HEK293 (cell line): Measurements from ENCODE around the gene GPHN.

Experiments
- CTCF ChIA-PET: fragments of 350-600 bp; formaldehyde crosslinking; extraction: SDS; loops from one replicate; lab custom pipeline; 2021; ENCODE audit warnings: antibody characterized with exemption; lab: Yijun Ruan, JAX
- POLR2A ChIA-PET: fragments of 300-600 bp; formaldehyde crosslinking; extraction: SDS; loops from one replicate; lab custom pipeline; 2020; ENCODE audit warnings: antibody characterized with exemption, inconsistent platforms; lab: Yijun Ruan, JAX
- H3K27ac ChIP-seq: fragments of 200-500 bp; sonication (Bioruptor generic); 2 replicates; pipeline ENCODE4 v1.5.1; 2014; ENCODE audit warnings: low read depth, low read length, control low read depth, inconsistent platforms; ENCODE audit errors: extremely low read depth
- H3K36me3 ChIP-seq, 2 experiments: fragments of 200-500 bp in 1 of 2; sonication (Bioruptor generic) in 1 of 2; 1 replicate in 1 of 2; 2 replicates in 1 of 2; pipeline ENCODE4 v1.5.1; 2014 to 2017; ENCODE audit warnings: inconsistent platforms in 2 of 2, low read length in 2 of 2; ENCODE audit not compliant: control insufficient read depth in 2 of 2, insufficient read depth in 1 of 2
- H3K4me1 ChIP-seq: fragments of 200-500 bp; sonication (Bioruptor generic); 2 replicates; pipeline ENCODE4 v1.5.1; 2014; ENCODE audit warnings: mild to moderate bottlenecking, low read length, inconsistent platforms; ENCODE audit not compliant: control insufficient read depth, insufficient read depth
- H3K4me3 ChIP-seq: 2 replicates; pipeline ENCODE4 v1.5.1; 2011; ENCODE audit warnings: low read depth, mild to moderate bottlenecking, control low read depth, low read length, moderate library complexity
- H3K9me3 ChIP-seq: fragments of 200-500 bp; sonication (Bioruptor generic); 2 replicates; pipeline ENCODE4 v1.5.1; 2014; ENCODE audit warnings: low read depth, low read length, inconsistent platforms; ENCODE audit not compliant: control insufficient read depth, insufficient read depth
- GLIS1 ChIP-seq: fragments of 450-650 bp; formaldehyde crosslinking; IDR thresholded peaks from 2 replicates; pipeline ENCODE4 v1.5.1; 2016; ENCODE audit warnings: missing biosample characterization, missing genetic modification characterization
- SP2 ChIP-seq: fragments of 450-650 bp; formaldehyde crosslinking; IDR thresholded peaks from 2 replicates; pipeline ENCODE4 v1.5.1; 2016; ENCODE audit warnings: missing biosample characterization, missing genetic modification characterization
- YY2 ChIP-seq: fragments of 450-650 bp; formaldehyde crosslinking; IDR thresholded peaks from 2 replicates; pipeline ENCODE4 v1.5.1; 2016; ENCODE audit warnings: missing biosample characterization, missing genetic modification characterization
- ZBTB17 ChIP-seq: fragments of 450-650 bp; formaldehyde crosslinking; IDR thresholded peaks from 2 replicates; pipeline ENCODE4 v1.5.1; 2016; ENCODE audit warnings: missing biosample characterization, missing genetic modification characterization
- ZBTB44 ChIP-seq: fragments of 450-650 bp; IDR thresholded peaks from 2 replicates; pipeline ENCODE4 v1.5.1; 2018; ENCODE audit warnings: missing biosample characterization, mild to moderate bottlenecking, missing genetic modification characterization
- ZBTB6 ChIP-seq: fragments of 450-650 bp; formaldehyde crosslinking; IDR thresholded peaks from 2 replicates; pipeline ENCODE4 v1.5.1; 2017; ENCODE audit warnings: missing biosample characterization, missing genetic modification characterization
- ZBTB7A ChIP-seq: fragments of 450-650 bp; formaldehyde crosslinking; IDR thresholded peaks from 2 replicates; pipeline ENCODE4 v1.5.1; 2016; ENCODE audit warnings: low read depth, missing biosample characterization, missing genetic modification characterization
- ZFHX2 ChIP-seq: fragments of 450-650 bp; formaldehyde crosslinking; conservative IDR thresholded peaks from 2 replicates; pipeline ENCODE4 v1.5.1; 2016; ENCODE audit warnings: missing biosample characterization, missing genetic modification characterization
- ZFP69B ChIP-seq: fragments of 450-650 bp; formaldehyde crosslinking; IDR thresholded peaks from 2 replicates; pipeline ENCODE4 v1.5.1; 2016; ENCODE audit warnings: missing biosample characterization, missing genetic modification characterization
- ZNF10 ChIP-seq: fragments of 450-650 bp; formaldehyde crosslinking; IDR thresholded peaks from 2 replicates; pipeline ENCODE4 v1.5.1; 2017; ENCODE audit warnings: missing biosample characterization, missing genetic modification characterization
- ZNF169 ChIP-seq: fragments of 450-650 bp; formaldehyde crosslinking; IDR thresholded peaks from 2 replicates; pipeline ENCODE4 v1.5.1; 2016; ENCODE audit warnings: missing biosample characterization, missing genetic modification characterization
- ZNF311 ChIP-seq: fragments of 450-650 bp; formaldehyde crosslinking; IDR thresholded peaks from 2 replicates; pipeline ENCODE4 v1.5.1; 2017; ENCODE audit warnings: missing biosample characterization, missing genetic modification characterization, borderline replicate concordance
- ZNF394 ChIP-seq: fragments of 450-650 bp; formaldehyde crosslinking; IDR thresholded peaks from 2 replicates; pipeline ENCODE4 v1.5.1; 2016; ENCODE audit warnings: missing biosample characterization, missing genetic modification characterization, mild to moderate bottlenecking, moderate library complexity, borderline replicate concordance
- ZNF398 ChIP-seq: fragments of 450-650 bp; formaldehyde crosslinking; IDR thresholded peaks from 2 replicates; pipeline ENCODE4 v1.5.1; 2017; ENCODE audit warnings: missing biosample characterization, missing genetic modification characterization
- ZNF555 ChIP-seq: fragments of 450-650 bp; formaldehyde crosslinking; conservative IDR thresholded peaks from 2 replicates; pipeline ENCODE4 v1.5.1; 2017; ENCODE audit warnings: missing biosample characterization, mild to moderate bottlenecking, missing genetic modification characterization, inconsistent platforms
- ZNF624 ChIP-seq: fragments of 450-650 bp; formaldehyde crosslinking; IDR thresholded peaks from 2 replicates; pipeline ENCODE4 v1.5.1; 2017; ENCODE audit warnings: missing biosample characterization, missing genetic modification characterization
- ZNF639 ChIP-seq: fragments of 450-650 bp; formaldehyde crosslinking; IDR thresholded peaks from 2 replicates; pipeline ENCODE4 v1.5.1; 2016; ENCODE audit warnings: missing biosample characterization, missing genetic modification characterization
- ZNF645 ChIP-seq: fragments of 450-650 bp; formaldehyde crosslinking; IDR thresholded peaks from 2 replicates; pipeline ENCODE4; 2016; ENCODE audit warnings: missing biosample characterization, missing genetic modification characterization
- ZNF76 ChIP-seq: fragments of 450-650 bp; formaldehyde crosslinking; IDR thresholded peaks from 2 replicates; pipeline ENCODE4; 2016; ENCODE audit warnings: low read depth, missing biosample characterization, missing genetic modification characterization, borderline replicate concordance
- ZNF785 ChIP-seq: fragments of 450-650 bp; formaldehyde crosslinking; IDR thresholded peaks from 2 replicates; pipeline ENCODE4 v1.5.1; 2016; ENCODE audit warnings: missing biosample characterization, missing genetic modification characterization

GPHN gene

GRCh38 chr14:66610154-66610563 lies 102.2 kb downstream of the GPHN start (continued):
- TF ChIP-seq ZNF10 (tag by site-specific recombination) (no peak), ZFHX2 (tag by site-specific recombination) (no peak)
- TF ChIP-seq, all 188 proteins: peak for 3

- POLR2A ChIA-PET = no interaction called here
- CTCF ChIA-PET = interaction anchor here (0.6 kb wide), 1 partner anchor 95 kb away, joined by 3 read pairs; no protein-coding TSS in a partner anchor
- Histone ChIP-seq H3K36me3 (no peaks in the 10 kb centered on the region), H3K4me3 (no peak overlapping the region), H3K4me1 (no peaks in the 10 kb centered on the region), H3K9me3 (peaks cover 3% of the 10 kb centered on the region), H3K27ac (no peak overlapping the region)
- no peak for TF ChIP-seq ZNF785 (tag by site-specific recombination)
Observed at GRCh38 chr14:66613344-66613743, 105.4 kb downstream of the GPHN start.

- H3K4me1 ChIP-seq = no peaks in the 10 kb centered on the region
- H3K4me3 ChIP-seq = no peak overlapping the region
- no peak overlapping the region for H3K27ac ChIP-seq
- ChIA-PET POLR2A (no interaction called here), CTCF (no interaction called here)
- peaks cover 3% of the 10 kb centered on the region for H3K9me3 ChIP-seq
- H3K36me3 ChIP-seq = no peaks in the 10 kb centered on the region; a peak in 1 of 3 replicates
- TF ChIP-seq ZNF76 (tag by site-specific recombination) (no peak), ZFP69B (no peak), ZNF645 (tag by site-specific recombination) (no peak), ZNF555 (tag by site-specific recombination) (no peak), ZBTB7A (tag by site-specific recombination) (no peak), ZBTB44 (tag by site-specific recombination) (no peak)
Observed at GRCh38 chr14:66619952-66620351, 112.0 kb downstream of the GPHN start.

GRCh38 chr14:66623838-66624237 lies 115.9 kb downstream of the GPHN start:
- no peaks in the 10 kb centered on the region for H3K9me3 ChIP-seq
- H3K36me3 ChIP-seq = no peaks in the 10 kb centered on the region; a peak in 1 of 3 replicates
- no peak overlapping the region for H3K4me3 ChIP-seq
- H3K27ac ChIP-seq = no peak overlapping the region
- H3K4me1 ChIP-seq = no peaks in the 10 kb centered on the region
- ChIA-PET POLR2A (interaction anchor here (0.6 to 0.7 kb wide), 2 partner anchors 434 to 1010 kb away, joined by 3 read pairs; no protein-coding TSS in a partner anchor), CTCF (interaction anchor here (0.6 to 2.6 kb wide), 10 partner anchors 12 to 585 kb away, joined by 3 to 20 read pairs (median 3); no protein-coding TSS in a partner anchor)
- TF ChIP-seq SP2 (tag by site-specific recombination) = no peak
- TF ChIP-seq ZNF311 (tag by site-specific recombination) = no peak
- no peak for TF ChIP-seq ZNF398 (tag by site-specific recombination)
- TF ChIP-seq ZBTB17 = no peak
- TF ChIP-seq ZNF624 (tag by site-specific recombination) = no peak
- no peak for TF ChIP-seq ZNF169
- no peak for TF ChIP-seq ZNF394 (tag by site-specific recombination)
- no peak for TF ChIP-seq ZNF639
- TF ChIP-seq GLIS1 (tag by site-specific recombination) = no peak
- no peak for TF ChIP-seq YY2 (tag by site-specific recombination)
- no peak for TF ChIP-seq ZBTB6 (tag by site-specific recombination)
- TF ChIP-seq, all 188 proteins: peak for 0
